ENCODE results near the gene CYP24A1.

DNA sequence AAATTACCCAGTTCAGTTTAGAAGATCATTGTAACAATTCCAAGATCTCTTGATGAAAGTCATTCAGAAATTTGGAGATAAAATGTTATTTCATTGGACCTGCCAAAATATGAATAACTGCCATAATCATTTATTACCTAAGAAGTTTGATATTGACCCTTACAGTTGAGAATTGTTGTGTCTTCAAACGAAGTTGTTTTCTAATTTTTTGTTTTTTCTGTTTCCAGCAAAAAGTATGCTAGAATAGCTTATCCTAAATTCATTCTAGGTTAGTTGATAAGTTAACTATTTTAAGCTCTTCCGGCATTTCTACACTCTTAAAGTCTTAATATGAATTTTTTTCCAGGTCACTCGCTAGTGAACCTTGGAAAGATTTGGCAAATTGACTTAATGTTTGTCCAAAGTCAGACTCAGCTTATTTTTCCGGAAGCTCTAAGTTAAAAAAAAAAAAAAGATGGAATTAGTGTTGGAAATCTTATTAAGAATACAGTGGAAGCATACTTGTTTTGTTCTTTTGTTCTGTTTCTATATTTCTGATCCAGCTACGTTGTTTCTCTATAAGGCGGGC, 28.9 kb downstream of the CYP24A1 start:
- TF ChIP-seq, protein P1, sequence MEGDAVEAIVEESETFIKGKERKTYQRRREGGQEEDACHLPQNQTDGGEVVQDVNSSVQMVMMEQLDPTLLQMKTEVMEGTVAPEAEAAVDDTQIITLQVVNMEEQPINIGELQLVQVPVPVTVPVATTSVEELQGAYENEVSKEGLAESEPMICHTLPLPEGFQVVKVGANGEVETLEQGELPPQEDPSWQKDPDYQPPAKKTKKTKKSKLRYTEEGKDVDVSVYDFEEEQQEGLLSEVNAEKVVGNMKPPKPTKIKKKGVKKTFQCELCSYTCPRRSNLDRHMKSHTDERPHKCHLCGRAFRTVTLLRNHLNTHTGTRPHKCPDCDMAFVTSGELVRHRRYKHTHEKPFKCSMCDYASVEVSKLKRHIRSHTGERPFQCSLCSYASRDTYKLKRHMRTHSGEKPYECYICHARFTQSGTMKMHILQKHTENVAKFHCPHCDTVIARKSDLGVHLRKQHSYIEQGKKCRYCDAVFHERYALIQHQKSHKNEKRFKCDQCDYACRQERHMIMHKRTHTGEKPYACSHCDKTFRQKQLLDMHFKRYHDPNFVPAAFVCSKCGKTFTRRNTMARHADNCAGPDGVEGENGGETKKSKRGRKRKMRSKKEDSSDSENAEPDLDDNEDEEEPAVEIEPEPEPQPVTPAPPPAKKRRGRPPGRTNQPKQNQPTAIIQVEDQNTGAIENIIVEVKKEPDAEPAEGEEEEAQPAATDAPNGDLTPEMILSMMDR (optimal IDR thresholded peaks at IDR 0.05 in 1 of 3, IDR thresholded peaks at IDR 0.05 in 1 of 3, conservative IDR thresholded peaks at IDR 0.05 in 1 of 3; ENCODE audit: extremely low read depth in 1 of 3, insufficient read depth in 2 of 3, low read length in 3 of 3): no peak
- TF ChIP-seq EZH2 (IDR thresholded peaks at IDR 0.05; ENCODE audit: low read length): no peak
